NCI-H146 treated with DMSO at 0.1 percent for 48 hours (cell line): ENCODE results near the gene PCDHGB6.
"Not testable (repeated sequence)": the region's sequence is repeated elsewhere in the genome, so short reads cannot be mapped to it uniquely, and the experiment has no call there.

Experiments used
- DNase-seq: peaks from one replicate; lab custom pipeline; 2025; ENCODE audit not compliant: unreplicated experiment; lab: John Stamatoyannopoulos, UW

Gene PCDHGB6

GRCh38 chr5:141417494-141418172, 9.8 kb downstream of the PCDHGB6 start, which contains the start of gene PCDHGB7:
PCDHGB7 (plus strand) TSS chr5:141417677; CDS start chr5:141417860, 183 bp downstream.
- not testable (repeated sequence) for DNase-seq

GRCh38 chr5:141419074-141419880, 11.5 kb downstream of the PCDHGB6 start:
- no peak for DNase-seq

- no peak for DNase-seq
Measured at GRCh38 chr5:141420855-141421488, 13.2 kb downstream of the PCDHGB6 start, which contains the start of gene PCDHGA11. PCDHGA11 (plus strand) TSS chr5:141421051; CDS start chr5:141421228, 177 bp downstream.

- DNase-seq, result no peak
Measured at GRCh38 chr5:141421489-141421855, 13.7 kb downstream of the PCDHGB6 start.

- no peak for DNase-seq
Measured at GRCh38 chr5:141422742-141423291, 15.0 kb downstream of the PCDHGB6 start.

GRCh38 chr5:141427783-141428426, 20.1 kb downstream of the PCDHGB6 start:
- DNase-seq, result no peak

- no peak for DNase-seq
Measured at GRCh38 chr5:141430332-141431113, 22.7 kb downstream of the PCDHGB6 start, which contains the start of gene PCDHGA12. PCDHGA12 (plus strand) TSS chr5:141430507; CDS start chr5:141430760, 253 bp downstream.

GRCh38 chr5:141431286-141431685, 23.5 kb downstream of the PCDHGB6 start:
- DNase-seq, result no peak

- DNase-seq, result not testable (repeated sequence)
Measured at GRCh38 chr5:141432308-141432707, 24.5 kb downstream of the PCDHGB6 start.

- not testable (repeated sequence) for DNase-seq
Measured at GRCh38 chr5:141432726-141433125, 24.9 kb downstream of the PCDHGB6 start.

GRCh38 chr5:141434006-141434405, 26.2 kb downstream of the PCDHGB6 start:
- no peak for DNase-seq

GRCh38 chr5:141437221-141437620, 29.4 kb downstream of the PCDHGB6 start:
- DNase-seq, result no peak

- DNase-seq, result no peak
Measured at GRCh38 chr5:141439411-141440141, 31.8 kb downstream of the PCDHGB6 start.

GRCh38 chr5:141440341-141440740, 32.5 kb downstream of the PCDHGB6 start:
- no peak for DNase-seq

- DNase-seq, result no peak
Measured at GRCh38 chr5:141441571-141442170, 33.9 kb downstream of the PCDHGB6 start.
